ENCODE data around the gene TANC2. TPM values are rescaled to one million over a fixed set of nuclear protein-coding genes. Genes with fewer than 3 reads are reported as not detected.

Gene TANC2
- total and polyA plus RNA-seq, 9 of the 15 experiments (the other 6 are each of a cell fraction or from before 2014, with no cell fraction given): 0.46 to 7.8 (median 4.5) TPM

GRCh38 chr17:62921817-62922216 lies 44.2 kb upstream of the TANC2 start:
- Histone ChIP-seq H3K27me3 (ENCODE audit: control insufficient read depth in 2 of 2, insufficient read depth in 2 of 2, low read length in 2 of 2) (peaks cover 0 to 6% of the 10 kb centered on the region in 2 experiments; a peak in 1 of 5 replicates), H4K20me1 (replicated peaks; ENCODE audit: control insufficient read depth, insufficient read depth, low read length) (no peaks in the 10 kb centered on the region), H2AFZ (ENCODE audit: low read depth, low read length) (no peak overlapping the region), H3K79me2 (ENCODE audit: control insufficient read depth, insufficient read depth, low read length) (no peaks in the 10 kb centered on the region), H3K27ac (ENCODE audit: extremely low read depth, low read depth, low read length) (no peak overlapping the region), H3K4me1 (replicated peaks in 1 of 2; ENCODE audit: control insufficient read depth in 2 of 2, insufficient read depth in 2 of 2, low read length in 2 of 2) (peaks cover 0 to 11% of the 10 kb centered on the region in 2 experiments; a peak in 2 of 5 replicates), H3K9me1 (ENCODE audit: control insufficient read depth, insufficient read depth, low read length) (no peaks in the 10 kb centered on the region), H3K4me2 (ENCODE audit: insufficient read depth, low read length) (no peak overlapping the region), H3K9ac (ENCODE audit: insufficient read depth in 1 of 2, low read depth in 2 of 2, low read length in 2 of 2) (no peak overlapping the region), H3K36me3 (ENCODE audit: control insufficient read depth, insufficient read depth, low read length) (no peaks in the 10 kb centered on the region), H3K4me3 (no peak overlapping the region), H3K9me3 (replicated peaks; ENCODE audit: control insufficient read depth, insufficient read depth, low read depth, low read length) (no peaks in the 10 kb centered on the region)
- TF ChIP-seq MTA2 (IDR thresholded peaks at IDR 0.05; ENCODE audit: low read depth): no peak
- no TSS peak for BruUV-seq (replicated peaks)
- in situ Hi-C loops (cut with MboI): no loop called here
- ChIA-PET CTCF (ENCODE audit: low intra/inter-chr PET ratio) (no interaction called here), POLR2A (no interaction called here)
- DNase-seq (ENCODE audit: extremely low read depth in 1 of 4, low spot score in 3 of 4) (no peak), ATAC-seq (no peak), FAIRE-seq (no peak)
- WGBS (ENCODE audit: insufficient coverage, low coverage, missing lambda C conversion rate): 43% methylated on average over 8 of the region's 8 CpGs
- intact Hi-C loops (cut with micrococcal nuclease): no loop called here

GRCh38 chr17:62923258-62924150 lies 42.5 kb upstream of the TANC2 start:
- Histone ChIP-seq H3K27me3 (ENCODE audit: control insufficient read depth in 2 of 2, insufficient read depth in 2 of 2, low read length in 2 of 2) (peaks cover 0 to 6% of the 10 kb centered on the region in 2 experiments; a peak in 1 of 5 replicates), H2AFZ (ENCODE audit: low read depth, low read length) (no peak overlapping the region), H4K20me1 (replicated peaks; ENCODE audit: control insufficient read depth, insufficient read depth, low read length) (no peaks in the 10 kb centered on the region), H3K9ac (ENCODE audit: insufficient read depth in 1 of 2, low read depth in 2 of 2, low read length in 2 of 2) (no peak overlapping the region), H3K27ac (ENCODE audit: extremely low read depth, low read depth, low read length) (no peak overlapping the region), H3K4me3 (no peak overlapping the region), H3K9me1 (ENCODE audit: control insufficient read depth, insufficient read depth, low read length) (no peaks in the 10 kb centered on the region), H3K79me2 (ENCODE audit: control insufficient read depth, insufficient read depth, low read length) (no peaks in the 10 kb centered on the region), H3K4me1 (replicated peaks in 1 of 2; ENCODE audit: control insufficient read depth in 2 of 2, insufficient read depth in 2 of 2, low read length in 2 of 2) (peaks cover 0 to 9% of the 10 kb centered on the region in 2 experiments; a peak in 2 of 5 replicates), H3K9me3 (replicated peaks; ENCODE audit: control insufficient read depth, insufficient read depth, low read depth, low read length) (no peaks in the 10 kb centered on the region), H3K36me3 (ENCODE audit: control insufficient read depth, insufficient read depth, low read length) (no peaks in the 10 kb centered on the region), H3K4me2 (ENCODE audit: insufficient read depth, low read length) (no peak overlapping the region)
- BruUV-seq (replicated peaks): no TSS peak
- CTCF ChIA-PET (ENCODE audit: low intra/inter-chr PET ratio): no interaction called here
- in situ Hi-C loops (cut with MboI) (no loop called here), intact Hi-C loops (cut with micrococcal nuclease) (no loop called here)
- no peak for DNase-seq (ENCODE audit: extremely low read depth in 1 of 4, low spot score in 3 of 4)
- FAIRE-seq: no peak
- no peak for ATAC-seq
- POLR2A ChIA-PET: interaction anchor here (0.6 kb wide), 1 partner anchor 120 kb away, joined by 4 read pairs; no protein-coding TSS in a partner anchor
- 22% methylated on average over 11 of the region's 11 CpGs for WGBS (ENCODE audit: insufficient coverage, low coverage, missing lambda C conversion rate)
- TF ChIP-seq HOMEZ (CRISPR knock-in tag; IDR thresholded peaks at IDR 0.05) (no peak), MAZ (CRISPR knock-in tag; conservative IDR thresholded peaks at IDR 0.05 in 1 of 2, IDR thresholded peaks at IDR 0.05 in 1 of 2) (no peak), NFIX (CRISPR knock-in tag; IDR thresholded peaks at IDR 0.05; ENCODE audit: low read depth) (no peak), IRF9 (tag; IDR thresholded peaks at IDR 0.05) (no peak), SAFB (IDR thresholded peaks at IDR 0.05; ENCODE audit: borderline replicate concordance, low read depth, low read length) (no peak), ZKSCAN8 (CRISPR knock-in tag; IDR thresholded peaks at IDR 0.05) (no peak), UBTF (IDR thresholded peaks at IDR 0.05; ENCODE audit: borderline replicate concordance in 1 of 2, low read depth in 2 of 2, low read length in 2 of 2) (no peak)
